ENCODE data around the gene FHIT. TPM values are rescaled to one million over a fixed set of nuclear protein-coding genes. Genes with fewer than 3 reads are reported as not detected.

FHIT gene
- total and polyA plus RNA-seq, 4 donors, result 2.6 to 21.3 (median 8.7) TPM

DNA sequence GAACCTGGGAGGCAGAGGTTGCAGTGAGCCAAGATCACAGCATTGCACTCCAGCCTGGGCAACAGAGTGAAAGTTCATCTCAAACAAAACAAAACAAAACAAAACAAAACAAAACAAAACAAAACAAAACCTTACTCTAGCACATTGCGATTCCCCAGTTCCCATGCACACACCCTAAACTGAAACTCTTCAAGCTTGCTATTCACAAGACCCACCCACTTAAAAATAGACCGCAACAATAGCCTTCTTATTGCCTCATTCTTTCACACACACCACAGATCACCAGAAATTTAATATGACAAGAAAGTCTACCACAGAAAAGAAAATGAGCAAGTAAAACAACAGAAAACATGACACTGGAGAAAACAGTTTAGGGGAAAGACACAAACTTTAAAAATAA, 598.4 kb downstream of the FHIT start:
- 80 to 84% methylated on average over 2 of the region's 2 CpGs for WGBS, 2 donors
- Histone ChIP-seq H3K36me3 (ENCODE audit: control insufficient read depth in 4 of 4, insufficient read depth in 4 of 4, low read length in 4 of 4) (no peaks in the 10 kb centered on the region), H3K27ac (ENCODE audit: low read depth in 1 of 2, low read length in 1 of 2) (no peak overlapping the region), H3K4me1 (ENCODE audit: control insufficient read depth in 5 of 5, insufficient read depth in 5 of 5, low read length in 5 of 5) (no peaks in the 10 kb centered on the region), H3K9ac (ENCODE audit: insufficient read depth in 1 of 2, low read length in 2 of 2) (no peak overlapping the region), H3K27me3 (ENCODE audit: control insufficient read depth in 3 of 3, insufficient read depth in 3 of 3, low read length in 2 of 3) (no peaks in the 10 kb centered on the region), H3K9me3 (ENCODE audit: control insufficient read depth in 4 of 4, insufficient read depth in 3 of 4, low read length in 3 of 4) (peaks cover 0 to 2% (median 0%) of the 10 kb centered on the region in 4 donors), H3K4me3 (no peak overlapping the region)
- DNase-seq (no peak), ATAC-seq (ENCODE audit: insufficient read depth, low FRiP score) (no peak)
- TF ChIP-seq, protein P1, sequence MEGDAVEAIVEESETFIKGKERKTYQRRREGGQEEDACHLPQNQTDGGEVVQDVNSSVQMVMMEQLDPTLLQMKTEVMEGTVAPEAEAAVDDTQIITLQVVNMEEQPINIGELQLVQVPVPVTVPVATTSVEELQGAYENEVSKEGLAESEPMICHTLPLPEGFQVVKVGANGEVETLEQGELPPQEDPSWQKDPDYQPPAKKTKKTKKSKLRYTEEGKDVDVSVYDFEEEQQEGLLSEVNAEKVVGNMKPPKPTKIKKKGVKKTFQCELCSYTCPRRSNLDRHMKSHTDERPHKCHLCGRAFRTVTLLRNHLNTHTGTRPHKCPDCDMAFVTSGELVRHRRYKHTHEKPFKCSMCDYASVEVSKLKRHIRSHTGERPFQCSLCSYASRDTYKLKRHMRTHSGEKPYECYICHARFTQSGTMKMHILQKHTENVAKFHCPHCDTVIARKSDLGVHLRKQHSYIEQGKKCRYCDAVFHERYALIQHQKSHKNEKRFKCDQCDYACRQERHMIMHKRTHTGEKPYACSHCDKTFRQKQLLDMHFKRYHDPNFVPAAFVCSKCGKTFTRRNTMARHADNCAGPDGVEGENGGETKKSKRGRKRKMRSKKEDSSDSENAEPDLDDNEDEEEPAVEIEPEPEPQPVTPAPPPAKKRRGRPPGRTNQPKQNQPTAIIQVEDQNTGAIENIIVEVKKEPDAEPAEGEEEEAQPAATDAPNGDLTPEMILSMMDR (IDR thresholded peaks at IDR 0.05; ENCODE audit: control extremely low read depth, extremely low read depth), result no peak

DNA sequence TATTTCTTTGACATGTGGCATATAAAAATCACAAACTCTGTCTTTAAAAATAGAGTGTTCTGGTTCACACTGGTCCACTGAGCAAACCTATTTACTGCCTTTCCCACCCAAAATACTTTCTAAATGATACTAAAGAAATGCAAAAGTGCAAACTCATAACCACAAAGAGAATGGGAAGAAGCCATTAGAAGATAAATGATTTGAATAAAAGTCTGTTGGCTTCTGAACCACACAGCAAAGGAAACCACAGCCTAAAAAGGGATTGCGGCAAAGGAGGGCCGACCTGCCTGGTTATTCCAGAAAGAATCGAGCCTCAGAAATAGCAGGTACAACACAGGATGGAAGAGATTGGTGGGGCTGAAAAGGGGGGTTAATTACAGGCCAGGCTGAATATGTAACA, 599.5 kb downstream of the FHIT start:
- no peak overlapping the region for H3K9ac ChIP-seq (ENCODE audit: insufficient read depth in 1 of 2, low read length in 2 of 2)
- no peaks in the 10 kb centered on the region for H3K36me3 ChIP-seq (ENCODE audit: control insufficient read depth in 4 of 4, insufficient read depth in 4 of 4, low read length in 4 of 4)
- H3K4me3 ChIP-seq, result no peak overlapping the region
- ATAC-seq (ENCODE audit: insufficient read depth, low FRiP score), result no peak
- peaks cover 0 to 2% (median 0%) of the 10 kb centered on the region in 4 donors for H3K9me3 ChIP-seq (ENCODE audit: control insufficient read depth in 4 of 4, insufficient read depth in 3 of 4, low read length in 3 of 4)
- H3K27ac ChIP-seq (ENCODE audit: low read depth in 1 of 2, low read length in 1 of 2), result no peak overlapping the region
- 28 to 57% methylated on average over 3 of the region's 3 CpGs for WGBS, 2 donors
- DNase-seq, result no peak
- TF ChIP-seq, protein P1 (IDR thresholded peaks at IDR 0.05; ENCODE audit: control extremely low read depth, extremely low read depth), result no peak
- no peaks in the 10 kb centered on the region for H3K4me1 ChIP-seq (ENCODE audit: control insufficient read depth in 5 of 5, insufficient read depth in 5 of 5, low read length in 5 of 5)
- no peaks in the 10 kb centered on the region for H3K27me3 ChIP-seq (ENCODE audit: control insufficient read depth in 3 of 3, insufficient read depth in 3 of 3, low read length in 2 of 3)

DNA sequence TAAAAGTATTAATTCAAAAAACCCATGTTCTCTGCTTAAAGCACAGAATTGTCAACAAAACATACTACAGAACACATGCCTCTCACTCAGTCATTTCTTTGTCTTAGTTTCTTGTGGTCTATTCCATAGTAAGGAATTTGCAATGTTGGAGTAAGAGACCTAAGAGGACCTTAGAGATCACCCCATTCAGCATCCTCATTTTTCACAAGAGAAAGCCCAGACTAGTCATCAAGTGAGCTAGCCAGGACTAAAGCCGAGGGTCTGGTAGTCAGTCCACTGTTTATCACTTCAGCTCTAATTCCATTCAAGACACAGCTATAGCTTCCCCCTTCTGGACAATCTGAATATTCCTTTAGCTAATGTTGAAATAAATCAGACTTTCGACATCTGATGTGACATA, 601.1 kb downstream of the FHIT start:
- Histone ChIP-seq H3K4me3 (no peak overlapping the region), H3K27me3 (ENCODE audit: control insufficient read depth in 3 of 3, insufficient read depth in 3 of 3, low read length in 2 of 3) (no peaks in the 10 kb centered on the region), H3K4me1 (ENCODE audit: control insufficient read depth in 5 of 5, insufficient read depth in 5 of 5, low read length in 5 of 5) (no peaks in the 10 kb centered on the region), H3K36me3 (ENCODE audit: control insufficient read depth in 4 of 4, insufficient read depth in 4 of 4, low read length in 4 of 4) (no peaks in the 10 kb centered on the region), H3K9ac (ENCODE audit: insufficient read depth in 1 of 2, low read length in 2 of 2) (no peak overlapping the region), H3K9me3 (ENCODE audit: control insufficient read depth in 4 of 4, insufficient read depth in 3 of 4, low read length in 3 of 4) (peaks cover 0 to 2% (median 0%) of the 10 kb centered on the region in 4 donors), H3K27ac (ENCODE audit: low read depth in 1 of 2, low read length in 1 of 2) (no peak overlapping the region)
- ATAC-seq (ENCODE audit: insufficient read depth, low FRiP score), result no peak
- peak in 1 of 3 donors; percentile 13 for DNase-seq
- TF ChIP-seq, protein P1 (IDR thresholded peaks at IDR 0.05; ENCODE audit: control extremely low read depth, extremely low read depth), result no peak
- WGBS, 2 donors, result 76 to 83% methylated on average over 2 of the region's 2 CpGs

DNA sequence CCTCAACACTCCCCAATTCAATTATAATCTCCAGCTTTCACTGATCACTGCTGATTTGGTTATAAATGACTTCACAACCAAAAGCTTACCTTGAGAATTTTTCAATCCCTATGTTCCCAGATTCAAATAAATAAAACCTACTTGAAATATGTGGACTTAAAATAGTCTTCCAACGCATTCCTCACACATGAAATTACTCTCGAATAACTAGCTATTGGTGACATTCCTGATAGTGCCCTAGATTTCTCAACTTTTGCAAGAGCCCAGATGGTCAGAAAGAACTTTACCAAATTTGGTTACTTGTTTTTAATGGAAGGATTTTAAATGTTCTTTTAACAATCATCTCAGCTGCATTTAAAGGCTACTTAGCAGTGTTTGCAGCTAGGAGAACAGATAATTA, 605.5 kb downstream of the FHIT start:
- H3K4me3 ChIP-seq, result no peak overlapping the region
- H3K27me3 ChIP-seq (ENCODE audit: control insufficient read depth in 3 of 3, insufficient read depth in 3 of 3, low read length in 2 of 3), result no peaks in the 10 kb centered on the region
- H3K4me1 ChIP-seq (ENCODE audit: control insufficient read depth in 5 of 5, insufficient read depth in 5 of 5, low read length in 5 of 5), result peaks cover 0 to 3% (median 0%) of the 10 kb centered on the region in 5 donors
- H3K27ac ChIP-seq (ENCODE audit: low read depth in 1 of 2, low read length in 1 of 2), result no peak overlapping the region
- DNase-seq (peak in 1 of 3 donors; percentile 5), ATAC-seq (ENCODE audit: insufficient read depth, low FRiP score) (no peak)
- peaks cover 0 to 1% (median 0%) of the 10 kb centered on the region in 4 donors for H3K9me3 ChIP-seq (ENCODE audit: control insufficient read depth in 4 of 4, insufficient read depth in 3 of 4, low read length in 3 of 4)
- no peaks in the 10 kb centered on the region for H3K36me3 ChIP-seq (ENCODE audit: control insufficient read depth in 4 of 4, insufficient read depth in 4 of 4, low read length in 4 of 4)
- H3K9ac ChIP-seq (ENCODE audit: insufficient read depth in 1 of 2, low read length in 2 of 2), result no peak overlapping the region
- 69 to 80% methylated on average over 2 of the region's 2 CpGs for WGBS, 2 donors
- TF ChIP-seq, protein P1 (IDR thresholded peaks at IDR 0.05; ENCODE audit: control extremely low read depth, extremely low read depth), result no peak

All from lung (tissue), 12 donors.